Fibroblast of skin of back (primary cell): ENCODE results near the gene WDFY1.
A peak's percentile ranks its signal among the peaks of the same experiment; 100 is the strongest.

Experiments used
- DNase-seq: peaks from one replicate; pipeline ENCODE4 v3.0.0-alpha.2; 2013

WDFY1 gene

GRCh38 chr2:223957092-223957851, 12.1 kb upstream of the WDFY1 start, which contains the start of gene MRPL44:
TSS of gene MRPL44 (plus strand) at chr2:223957463. CDS start at chr2:223957473, 10 bp downstream.
- DNase-seq, result peak; percentile 94

GRCh38 chr2:223956300-223956699, 11.2 kb upstream of the WDFY1 start:
- DNase-seq, result no peak

- DNase-seq, result peak; percentile 88
Observed at GRCh38 chr2:223954401-223954800, 9.3 kb upstream of the WDFY1 start.

- DNase-seq, result no peak
Observed at GRCh38 chr2:223952280-223952968, 7.3 kb upstream of the WDFY1 start.

GRCh38 chr2:223950448-223951347, 5.6 kb upstream of the WDFY1 start:
- DNase-seq, result no peak

DNA sequence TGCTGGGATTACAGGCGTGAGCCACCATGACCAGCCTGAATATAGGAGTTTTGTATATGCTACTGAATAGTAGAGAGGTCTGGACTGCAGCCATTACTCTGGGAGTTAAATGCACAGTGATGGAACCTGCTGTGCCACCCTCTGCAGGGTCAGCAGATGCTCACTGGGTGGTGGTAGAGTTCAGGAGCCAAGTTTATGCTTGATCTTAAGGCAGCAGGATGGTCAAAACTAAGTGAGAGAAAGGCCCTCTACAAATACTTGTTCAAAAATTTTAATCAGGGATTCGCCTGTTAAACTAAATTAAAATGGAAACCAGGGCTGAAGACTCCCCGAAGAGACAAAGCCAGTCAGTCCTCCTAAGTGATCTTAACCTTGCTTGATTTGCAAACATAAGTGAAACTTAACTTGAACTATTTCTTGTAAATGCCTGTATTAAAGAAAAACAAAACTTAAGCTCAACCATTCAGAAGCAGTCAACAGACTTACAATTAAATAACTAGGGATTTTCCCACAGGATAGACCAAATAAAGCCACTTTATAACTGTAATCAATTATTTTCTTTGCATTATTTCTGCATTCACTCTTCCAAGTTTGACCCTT, 4.2 kb upstream of the WDFY1 start:
- no peak for DNase-seq

- DNase-seq, result no peak
Observed at GRCh38 chr2:223947711-223948205, 2.6 kb upstream of the WDFY1 start.

GRCh38 chr2:223945755-223946154, 620 bp upstream of the WDFY1 start:
- DNase-seq, result no peak

GRCh38 chr2:223944166-223944702, 901 bp downstream of the WDFY1 start:
- no peak for DNase-seq

GRCh38 chr2:223943561-223944008, 1.6 kb downstream of the WDFY1 start:
- DNase-seq, result peak; percentile 79

- no peak for DNase-seq
Observed at GRCh38 chr2:223943135-223943534, 2.0 kb downstream of the WDFY1 start.

GRCh38 chr2:223941579-223942277, 3.4 kb downstream of the WDFY1 start:
- DNase-seq, result peak; percentile 94

GRCh38 chr2:223939438-223939837, 5.7 kb downstream of the WDFY1 start:
- DNase-seq, result peak; percentile 67

GRCh38 chr2:223937535-223937934, 7.6 kb downstream of the WDFY1 start:
- DNase-seq, result no peak

GRCh38 chr2:223936862-223937326, 8.2 kb downstream of the WDFY1 start:
- peak; percentile 51 for DNase-seq

- DNase-seq, result no peak
Observed at GRCh38 chr2:223935459-223936125, 9.5 kb downstream of the WDFY1 start.

DNA sequence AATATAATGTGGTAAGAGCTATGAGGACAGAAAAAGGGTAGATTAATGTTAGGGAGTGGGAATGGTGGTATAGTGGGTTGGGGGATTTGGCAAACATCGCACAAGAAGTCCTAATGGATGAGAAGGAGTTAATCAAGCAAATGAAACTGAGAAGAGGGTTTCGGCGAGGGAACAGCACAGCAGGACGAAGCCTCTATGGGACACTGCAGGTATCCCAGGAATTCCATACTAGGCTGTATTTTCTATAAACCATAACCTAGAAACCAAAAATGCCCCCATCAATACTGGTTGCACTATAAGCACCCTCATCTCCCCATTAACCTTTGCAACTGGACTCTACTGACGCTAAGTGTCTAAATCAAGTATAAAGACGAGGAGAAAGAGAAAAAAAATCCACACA, 10.3 kb downstream of the WDFY1 start:
- no peak for DNase-seq

DNA sequence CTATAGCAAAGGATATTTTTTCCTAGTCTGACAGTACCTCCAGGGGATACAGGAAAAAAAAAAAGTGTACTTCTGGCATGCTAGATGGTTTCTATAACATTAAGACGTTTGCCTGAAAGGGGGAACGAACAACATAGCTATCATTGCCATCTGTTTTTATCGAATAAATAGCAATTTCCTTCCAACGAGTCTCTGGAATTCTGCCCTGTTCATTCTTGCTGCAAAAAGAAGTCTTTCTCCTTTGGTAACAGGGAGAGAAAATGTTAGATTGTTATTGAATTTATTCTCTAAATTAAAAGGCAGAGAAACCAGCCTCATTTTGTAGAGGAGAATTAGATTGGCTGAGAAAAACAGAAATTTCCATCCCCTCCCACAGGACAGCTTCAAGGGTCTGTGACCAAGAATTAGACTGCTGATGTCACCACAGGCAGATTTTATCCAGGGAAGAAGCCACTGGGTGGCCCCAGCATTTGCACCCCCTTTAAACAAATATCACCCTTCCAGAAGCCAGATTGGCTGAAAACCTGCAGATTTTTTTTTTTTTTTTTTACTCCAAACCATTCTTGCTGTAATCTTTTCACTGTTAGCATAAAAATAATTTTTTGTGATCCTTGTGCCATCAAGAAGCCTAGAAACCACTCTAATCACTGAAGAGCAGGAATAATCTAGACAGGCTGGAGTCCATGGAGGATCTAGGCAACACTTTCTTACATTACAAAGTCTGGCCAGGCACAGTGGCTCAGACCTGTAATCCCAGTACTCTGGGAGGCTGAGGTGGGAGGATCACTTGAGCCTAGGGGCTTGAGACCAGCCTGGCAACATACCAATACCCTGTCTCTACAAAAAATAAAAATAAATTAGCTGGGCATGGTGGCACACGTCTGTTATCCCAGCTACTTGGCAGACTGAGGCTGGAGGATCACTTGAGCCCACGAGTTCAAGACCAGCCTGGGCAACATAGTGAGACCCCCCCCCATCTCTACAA, 12.0 kb downstream of the WDFY1 start:
- DNase-seq, result no peak
